Cardiac muscle cell (in vitro differentiated cells and primary cell): Measurements from ENCODE around the gene RWDD4. TPM values are rescaled to one million over a fixed set of nuclear protein-coding genes. Genes with fewer than 3 reads are reported as not detected.

Source experiments
- DNase-seq, 2 donors: peaks; one replicate each; pipeline versions ENCODE4 v3.0.0 to v3.0.0-alpha.2; 2010 to 2017; ENCODE audit warnings: low read depth in 1 of 2, low spot score in 1 of 2
- H3K27ac ChIP-seq: fragments of 200-600 bp; sonication (generic); 2 replicates; pipeline ENCODE4 v1.5.1; 2016
- H3K27me3 ChIP-seq: fragments of 200-600 bp; sonication (generic); 2 replicates; pipeline ENCODE4 v1.6.0; 2016; ENCODE audit warnings: control low read depth
- H3K36me3 ChIP-seq: fragments of 200-600 bp; sonication (generic); 2 replicates; pipeline ENCODE4 v1.5.1; 2016; ENCODE audit warnings: control low read depth
- H3K4me1 ChIP-seq: fragments of 200-600 bp; sonication (generic); 2 replicates; pipeline ENCODE4 v1.8.1; 2017; ENCODE audit warnings: low read depth, mild to moderate bottlenecking, mixed run types
- H3K4me3 ChIP-seq: fragments of 200-600 bp; sonication (generic); 2 replicates; pipeline ENCODE4 v1.5.1; 2016; ENCODE audit warnings: mild to moderate bottlenecking
- H3K9me3 ChIP-seq: fragments of 200-600 bp; sonication (generic); 2 replicates; pipeline ENCODE4 v1.5.1; 2017; ENCODE audit warnings: low read depth, mild to moderate bottlenecking, control low read depth
- CTCF ChIP-seq: IDR thresholded peaks from 2 replicates; pipeline ENCODE4 v1.5.1; 2012; ENCODE audit warnings: low read depth, mild to moderate bottlenecking, low read length
- polyA plus RNA-seq: library from polyadenylated mRNA; unstranded; fragments of >200 nt; fragmentation: Nextera tagmentation; extraction: Ambion mirVana; gene quantifications from 2 replicates; pipeline ENCODE4 v1.2.1, GENCODE V29; 2016
- total RNA-seq: library from RNA; depleted of rRNA; stranded (reverse); fragments of >200 nt; gene quantifications from 2 replicates; pipeline ENCODE4 v1.2.3, GENCODE V29; 2016

The RWDD4 gene
- total and polyA plus RNA-seq, 2 experiments from 2014 or later, result 21.5 to 40.0 TPM

GRCh38 chr4:183591301-183591700, 67.7 kb downstream of the RWDD4 start:
- DNase-seq, result no peak
- TF ChIP-seq CTCF, result no peak
- no peaks in the 10 kb centered on the region for H3K27me3 ChIP-seq
- no peaks in the 10 kb centered on the region for H3K9me3 ChIP-seq
- H3K36me3 ChIP-seq, result no peaks in the 10 kb centered on the region
- H3K4me3 ChIP-seq, result no peak overlapping the region
- H3K4me1 ChIP-seq, result peaks cover 14% of the 10 kb centered on the region
- H3K27ac ChIP-seq, result no peak overlapping the region

Other genes starting within 250 kb of the RWDD4 start
- 30.8 and 34.1 TPM in 2 replicates for gene CDKN2AIP, start 214.5 kb downstream of the RWDD4 start, total RNA-seq
- 15.9 and 20.7 TPM in 2 replicates for gene CDKN2AIP, start 214.5 kb downstream of the RWDD4 start, polyA plus RNA-seq
- gene ING2, start 154.1 kb downstream of the RWDD4 start, total RNA-seq, result 14.2 and 14.6 TPM in 2 replicates
- 26.1 and 32.9 TPM in 2 replicates for gene ING2, start 154.1 kb downstream of the RWDD4 start, polyA plus RNA-seq
- gene TRAPPC11, start 108 bp upstream of the RWDD4 start, total RNA-seq, result 23.5 and 45.7 TPM in 2 replicates
- 15.8 and 22.0 TPM in 2 replicates for gene TRAPPC11, start 108 bp upstream of the RWDD4 start, polyA plus RNA-seq
- gene STOX2, start 246.1 kb upstream of the RWDD4 start, total RNA-seq, result 11.5 and 20.1 TPM in 2 replicates
- 5.3 and 6.4 TPM in 2 replicates for gene STOX2, start 246.1 kb upstream of the RWDD4 start, polyA plus RNA-seq